GM12891 (cell line): ENCODE results near the gene GPR78.
"Not testable (repeated sequence)": the region's sequence is repeated elsewhere in the genome, so short reads cannot be mapped to it uniquely, and the experiment has no call there.

ENCODE experiments used
- PAX5 ChIP-seq: IDR thresholded peaks from 2 replicates; pipeline ENCODE4 v1.6.1; 2011; ENCODE audit warnings: low read length, moderate library complexity, mild to moderate bottlenecking; ENCODE audit not compliant: insufficient read depth, severe bottlenecking
- POLR2A ChIP-seq: IDR thresholded peaks from 2 replicates; pipeline ENCODE4 v1.6.1; 2011; ENCODE audit warnings: low read depth, low read length, control low read depth
- POLR2AphosphoS5 ChIP-seq: IDR thresholded peaks from 2 replicates; pipeline ENCODE4 v1.6.1; 2011; ENCODE audit warnings: low read depth, low read length, control low read depth
- POU2F2 ChIP-seq: IDR thresholded peaks from 2 replicates; pipeline ENCODE4 v1.6.1; 2011; ENCODE audit warnings: low read depth, mild to moderate bottlenecking, control low read depth, low read length, moderate library complexity
- SPI1 ChIP-seq: IDR thresholded peaks from 2 replicates; pipeline ENCODE4 v1.6.1; 2011; ENCODE audit warnings: low read depth, low read length, control low read depth
- TAF1 ChIP-seq: IDR thresholded peaks from 2 replicates; pipeline ENCODE4 v1.6.1; 2011; ENCODE audit warnings: low read depth, low read length, control low read depth

DNA sequence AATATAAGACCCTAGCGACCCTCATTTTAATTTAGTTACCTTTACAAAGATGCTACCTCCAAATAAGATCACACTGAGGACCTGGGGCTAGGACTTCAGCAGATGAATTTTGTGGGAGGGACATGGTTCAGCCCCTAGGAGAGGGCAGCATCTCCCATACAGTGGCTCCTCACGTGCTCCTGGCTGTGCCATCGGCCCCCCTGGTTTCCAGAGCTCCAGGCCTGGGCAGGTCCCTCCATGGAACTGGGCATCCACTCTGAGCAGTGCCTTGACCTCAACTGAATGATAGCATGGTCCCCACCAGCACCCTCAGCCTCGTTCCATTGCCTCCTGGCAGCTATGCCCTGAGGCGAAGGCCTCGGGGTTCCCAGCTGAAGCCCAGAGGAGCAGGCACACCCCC is 51.7 kb downstream of the GPR78 start:
- not testable (repeated sequence) for TF ChIP-seq POLR2AphosphoS5, SPI1, POLR2A, POU2F2, TAF1, PAX5
